22Rv1 (cell line): ENCODE measurements around the gene ABLIM3.

Source experiments
- H3K27ac ChIP-seq: fragments of 450-650 bp; 2 replicates; pipeline ENCODE4 v1.5.1; 2017
- ZFX ChIP-seq: fragments of 450-650 bp; IDR thresholded peaks from 2 replicates; pipeline ENCODE4 v1.6.1; 2017; ENCODE audit warnings: antibody characterized with exemption, borderline replicate concordance
- TF ChIP-seq, protein P1 (sequence below): fragments of 450-650 bp; IDR thresholded peaks from 2 replicates; pipeline ENCODE4 v1.5.1; 2017; ENCODE audit warnings: mild to moderate bottlenecking

ABLIM3 gene

DNA sequence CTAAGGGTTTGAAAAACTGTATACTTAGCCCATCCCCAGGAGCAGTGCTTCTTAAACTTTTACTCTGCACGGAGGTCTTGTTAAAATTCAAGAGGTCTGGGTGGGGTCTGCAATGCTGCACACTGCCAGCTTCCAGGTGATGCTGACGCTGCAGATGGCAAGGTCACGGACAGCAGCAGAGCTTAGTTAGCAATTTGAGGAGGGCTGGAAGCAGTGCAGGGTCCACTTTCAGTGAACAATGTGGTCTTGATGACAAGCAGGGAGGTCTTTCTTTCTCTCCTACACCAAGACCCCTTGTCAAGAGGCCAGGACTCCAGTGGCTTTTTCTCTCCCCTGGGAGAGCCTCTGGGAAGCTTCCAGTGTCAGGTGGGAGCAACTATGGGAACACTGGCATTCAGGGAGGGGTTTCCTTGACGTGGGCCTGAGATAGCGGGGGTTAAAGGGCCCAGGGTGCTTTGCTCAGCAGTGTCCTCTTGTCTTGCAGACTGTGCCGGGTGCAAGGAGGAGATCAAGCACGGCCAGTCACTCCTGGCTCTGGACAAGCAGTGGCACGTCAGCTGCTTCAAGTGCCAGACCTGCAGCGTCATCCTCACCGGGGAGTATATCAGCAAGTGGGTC, 65.3 kb downstream of the ABLIM3 start:
- TF ChIP-seq, protein P1, sequence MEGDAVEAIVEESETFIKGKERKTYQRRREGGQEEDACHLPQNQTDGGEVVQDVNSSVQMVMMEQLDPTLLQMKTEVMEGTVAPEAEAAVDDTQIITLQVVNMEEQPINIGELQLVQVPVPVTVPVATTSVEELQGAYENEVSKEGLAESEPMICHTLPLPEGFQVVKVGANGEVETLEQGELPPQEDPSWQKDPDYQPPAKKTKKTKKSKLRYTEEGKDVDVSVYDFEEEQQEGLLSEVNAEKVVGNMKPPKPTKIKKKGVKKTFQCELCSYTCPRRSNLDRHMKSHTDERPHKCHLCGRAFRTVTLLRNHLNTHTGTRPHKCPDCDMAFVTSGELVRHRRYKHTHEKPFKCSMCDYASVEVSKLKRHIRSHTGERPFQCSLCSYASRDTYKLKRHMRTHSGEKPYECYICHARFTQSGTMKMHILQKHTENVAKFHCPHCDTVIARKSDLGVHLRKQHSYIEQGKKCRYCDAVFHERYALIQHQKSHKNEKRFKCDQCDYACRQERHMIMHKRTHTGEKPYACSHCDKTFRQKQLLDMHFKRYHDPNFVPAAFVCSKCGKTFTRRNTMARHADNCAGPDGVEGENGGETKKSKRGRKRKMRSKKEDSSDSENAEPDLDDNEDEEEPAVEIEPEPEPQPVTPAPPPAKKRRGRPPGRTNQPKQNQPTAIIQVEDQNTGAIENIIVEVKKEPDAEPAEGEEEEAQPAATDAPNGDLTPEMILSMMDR = no peak
- no peak for TF ChIP-seq ZFX
- no peak overlapping the region for H3K27ac ChIP-seq

DNA sequence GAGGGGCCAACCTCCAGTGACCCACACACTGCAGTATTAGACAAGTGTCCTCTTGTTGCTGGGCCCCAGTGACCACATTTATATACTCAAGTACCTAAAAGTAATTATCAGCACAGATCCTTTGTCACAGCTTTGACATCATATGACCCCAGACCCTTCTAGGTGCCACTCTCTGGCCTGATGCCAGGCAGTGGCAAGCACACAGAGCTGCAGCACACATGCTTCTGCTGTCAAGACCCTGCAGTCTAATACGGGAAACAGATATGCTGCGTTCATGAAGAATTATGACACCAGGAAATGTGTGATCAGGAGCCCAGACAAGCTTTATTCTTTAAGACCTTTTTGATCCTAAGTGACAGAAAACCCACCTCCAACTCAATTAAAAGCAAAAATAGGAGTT, 66.5 kb downstream of the ABLIM3 start:
- no peak for TF ChIP-seq ZFX
- TF ChIP-seq, protein P1 = no peak
- no peak overlapping the region for H3K27ac ChIP-seq

DNA sequence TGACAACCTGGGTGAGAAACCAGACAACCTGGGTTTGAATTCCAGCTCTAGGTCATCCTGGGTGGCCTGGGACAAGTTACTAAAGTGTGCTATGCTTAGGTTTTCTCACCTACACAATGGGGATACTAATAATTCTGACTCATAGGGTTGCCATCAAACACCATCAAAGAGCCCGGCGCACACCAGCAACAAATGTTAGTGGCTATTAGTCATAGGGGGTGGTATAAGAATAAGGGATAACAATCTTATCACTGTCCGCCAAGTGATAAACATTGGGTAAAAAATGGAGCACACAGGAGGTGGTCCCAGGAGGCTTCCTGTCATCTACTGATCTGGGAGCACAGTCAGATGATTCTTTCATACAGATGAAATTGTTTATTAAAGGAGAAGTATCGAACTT, 68.9 kb downstream of the ABLIM3 start:
- TF ChIP-seq ZFX = no peak
- TF ChIP-seq, protein P1 = no peak
- no peak overlapping the region for H3K27ac ChIP-seq

DNA sequence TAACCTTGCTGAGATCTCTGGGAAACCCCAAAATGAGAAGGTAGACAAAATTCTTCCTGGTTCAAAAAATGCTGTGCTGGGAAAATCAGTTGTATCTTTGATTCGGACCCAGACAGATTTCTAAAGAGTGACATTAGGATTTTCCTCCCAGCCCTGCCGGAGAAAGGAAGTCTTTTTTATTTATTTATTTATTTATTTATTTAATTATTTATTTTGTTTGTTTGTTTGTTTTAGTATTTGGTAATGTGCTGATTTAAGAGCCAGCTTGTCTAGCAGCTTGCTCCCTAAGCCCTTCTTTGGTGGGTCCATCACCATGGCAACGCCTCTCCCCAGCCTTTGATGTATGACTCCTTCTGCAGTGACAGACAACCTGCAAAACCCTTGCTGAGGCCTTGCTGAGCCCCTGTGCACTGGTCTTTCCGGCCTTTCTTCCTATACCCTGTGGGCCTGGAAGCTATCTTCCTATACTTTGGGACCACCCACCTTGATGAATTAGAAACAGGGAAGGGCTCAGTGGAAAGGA, 69.7 kb downstream of the ABLIM3 start:
- no peak overlapping the region for H3K27ac ChIP-seq
- TF ChIP-seq ZFX = no peak
- TF ChIP-seq, protein P1 = no peak

DNA sequence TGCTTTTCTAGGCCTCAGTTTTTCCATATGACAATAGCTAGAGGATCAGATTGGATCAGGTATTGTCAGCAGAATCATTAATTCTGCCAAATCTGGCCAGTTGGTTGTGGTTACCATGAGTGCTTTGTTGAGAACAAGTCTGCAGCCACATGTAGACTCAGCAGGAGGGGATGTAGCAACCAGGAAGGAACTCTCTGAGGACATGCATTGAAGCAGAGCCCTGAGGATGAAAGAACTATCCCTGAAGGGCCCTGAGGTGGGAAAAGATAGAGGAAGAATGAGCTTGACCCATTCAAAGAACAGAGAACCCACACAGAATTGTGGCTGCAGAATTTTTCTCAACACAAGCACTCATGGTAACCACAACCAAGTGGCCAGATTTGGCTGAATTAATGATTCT, 70.3 kb downstream of the ABLIM3 start:
- no peak overlapping the region for H3K27ac ChIP-seq
- TF ChIP-seq, protein P1 = no peak
- TF ChIP-seq ZFX = no peak

DNA sequence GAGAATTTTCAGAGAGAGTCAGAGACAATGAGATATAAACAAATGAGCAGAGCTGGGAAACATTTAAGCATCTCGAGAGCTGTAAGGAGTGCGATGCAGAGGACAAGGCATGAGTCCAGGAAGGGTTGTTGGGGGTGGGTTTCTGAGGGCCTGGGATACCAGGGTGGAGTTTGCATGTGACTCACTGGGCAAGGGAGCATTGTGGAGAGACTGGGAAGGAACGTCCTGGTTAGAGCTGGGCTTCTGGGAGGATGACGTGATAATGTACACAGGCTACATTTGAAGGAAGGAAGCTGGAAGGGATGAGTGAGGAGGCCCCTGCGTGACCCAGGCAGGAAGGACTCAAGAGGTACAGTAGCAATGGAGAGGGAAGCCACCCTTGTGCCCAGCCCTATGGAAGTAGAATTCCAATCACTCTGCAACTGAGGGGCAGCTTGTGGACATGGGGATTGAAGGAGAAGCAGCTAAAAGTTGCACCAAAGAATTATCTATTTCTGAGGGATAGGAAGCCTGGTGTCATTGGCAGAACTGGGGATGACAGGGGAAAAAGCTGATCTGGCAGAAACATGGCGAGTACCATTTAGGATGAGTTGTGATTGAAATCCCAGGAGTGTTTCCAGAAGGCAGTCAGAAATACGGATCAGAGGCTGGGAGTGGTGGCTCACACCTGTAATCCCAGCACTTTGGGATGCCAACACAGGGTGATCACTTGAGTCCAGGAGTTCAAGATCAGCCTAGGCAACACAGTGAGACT, 71.1 kb downstream of the ABLIM3 start:
- no peak overlapping the region for H3K27ac ChIP-seq
- no peak for TF ChIP-seq ZFX
- TF ChIP-seq, protein P1 = no peak
